HCT116 (cell line): ENCODE measurements around the gene P4HTM. TPM values are rescaled to one million over a fixed set of nuclear protein-coding genes. Genes with fewer than 3 reads are reported as not detected.
A peak's percentile ranks its signal among the peaks of the same experiment; 100 is the strongest.

Experiments used
- ATAC-seq: fragments of 200-7000 bp; cut with Tn5 transposase; 2 replicates; pipeline ENCODE4 v1.9.1; 2020; ENCODE audit warnings: mild to moderate bottlenecking, moderate library complexity
- BruUV-seq: library from RNA; stranded (reverse); fragments of 400-500 nt; replicated peaks from 2 replicates; lab custom pipeline; 2021; lab: Mats Ljungman, UMichigan
- CTCF ChIA-PET: fragments of 300-600 bp; sonication (Branson Sonifier 250); formaldehyde crosslinking; loops from one replicate; lab custom pipeline; 2021; ENCODE audit warnings: antibody characterized with exemption; lab: Charles Lee
- POLR2A ChIA-PET: fragments of 300-600, 350-600 bp; sonication (Branson Sonifier 250); formaldehyde crosslinking; loops from one replicate; lab custom pipeline; 2021; ENCODE audit warnings: antibody characterized with exemption; lab: Charles Lee
- RAD21 ChIA-PET, 2 experiments: fragments of 300-600 bp; sonication (Branson Sonifier 250); formaldehyde crosslinking; loops; one replicate each; lab custom pipeline; 2023; ENCODE audit warnings: low total read pairs in 2 of 2; ENCODE audit not compliant: uncharacterized antibody in 2 of 2, unreplicated experiment in 2 of 2, low non-redundant PET in 1 of 2; lab: Charles Lee
- DNase-seq: peaks from one replicate; pipeline ENCODE4 v3.0.0-alpha.2; 2010; ENCODE audit warnings: low read depth, low spot score
- H2AFZ ChIP-seq: fragments of 200-600 bp; shearing (Covaris generic), sonication (generic); 2 replicates; pipeline ENCODE4 v1.6.1; 2017; ENCODE audit warnings: low read depth, mixed run types, mixed read lengths, antibody characterized with exemption, low read length; ENCODE audit not compliant: poor library complexity, severe bottlenecking
- H3K27ac ChIP-seq: 2 replicates; pipeline ENCODE4 v1.5.1; 2012; ENCODE audit warnings: low read depth, low read length
- H3K27me3 ChIP-seq: fragments of 200-600 bp; sonication (generic); 2 replicates; pipeline ENCODE4 v1.6.1; 2016; ENCODE audit warnings: mixed run types, low read length, mixed read lengths; ENCODE audit not compliant: insufficient read depth
- H3K36me3 ChIP-seq, 2 experiments: fragments of 200-500 bp in 1 of 2; fragments of 200-600 bp in 1 of 2; sonication (Bioruptor generic) in 1 of 2; sonication (generic) in 1 of 2; 2 replicates each; pipeline versions ENCODE4 v1.5.1 to v1.6.1; 2014 to 2016; ENCODE audit warnings: low read length in 2 of 2, inconsistent platforms in 1 of 2, mixed read lengths in 1 of 2, mixed run types in 1 of 2; ENCODE audit not compliant: insufficient read depth in 2 of 2, control insufficient read depth in 1 of 2
- H3K4me1 ChIP-seq, 2 experiments: fragments of 200-600 bp in 1 of 2; sonication (generic) in 1 of 2; 2 replicates each; pipeline versions ENCODE4 v1.5.1 to v1.6.1; 2012 to 2017; ENCODE audit warnings: low read length in 2 of 2, inconsistent platforms in 1 of 2, mild to moderate bottlenecking in 1 of 2, mixed read lengths in 1 of 2, mixed run types in 1 of 2, moderate library complexity in 1 of 2; ENCODE audit not compliant: insufficient read depth in 2 of 2, control insufficient read depth in 1 of 2
- H3K4me2 ChIP-seq: fragments of 200-600 bp; sonication (generic); 2 replicates; pipeline ENCODE4 v1.6.1; 2017; ENCODE audit warnings: mixed run types, low read length, mixed read lengths
- H3K4me3 ChIP-seq, 2 experiments: fragments of 200-600 bp in 1 of 2; sonication (generic) in 1 of 2; replicated peaks in 1 of 2; 2 replicates each; pipeline ENCODE4 v1.5.1; 2011 to 2016; ENCODE audit warnings: low read length in 2 of 2, control low read depth in 1 of 2, low read depth in 1 of 2, mild to moderate bottlenecking in 1 of 2, mixed read lengths in 1 of 2, mixed run types in 1 of 2
- H3K79me2 ChIP-seq: fragments of 200-600 bp; sonication (generic); 2 replicates; pipeline ENCODE4 v1.6.1; 2017; ENCODE audit warnings: mild to moderate bottlenecking, mixed run types, low read length, moderate library complexity, mixed read lengths; ENCODE audit not compliant: insufficient read depth
- H3K9ac ChIP-seq: fragments of 200-600 bp; sonication (generic); 2 replicates; pipeline ENCODE4 v1.6.1; 2016; ENCODE audit warnings: low read length, mixed read lengths
- H3K9me2 ChIP-seq: fragments of 200-600 bp; sonication (generic), shearing (Covaris generic); 2 replicates; pipeline ENCODE4 v1.6.1; 2017; ENCODE audit warnings: mixed run types, mild to moderate bottlenecking, moderate library complexity; ENCODE audit not compliant: insufficient read depth
- H3K9me3 ChIP-seq, 2 experiments: fragments of 200-500 bp in 1 of 2; fragments of 200-600 bp in 1 of 2; sonication (Bioruptor generic) in 1 of 2; sonication (generic) in 1 of 2; 2 replicates each; pipeline ENCODE4 v1.6.1; 2014 to 2017; ENCODE audit warnings: low read length in 2 of 2, mixed read lengths in 2 of 2, inconsistent platforms in 1 of 2, low read depth in 1 of 2, mild to moderate bottlenecking in 1 of 2, mixed run types in 1 of 2, moderate library complexity in 1 of 2; ENCODE audit not compliant: control insufficient read depth in 1 of 2, insufficient read depth in 1 of 2
- H4K20me1 ChIP-seq: fragments of 200-600 bp; sonication (generic), shearing (Covaris generic); 2 replicates; pipeline ENCODE4 v1.6.1; 2017; ENCODE audit warnings: mixed run types, mild to moderate bottlenecking, moderate library complexity; ENCODE audit not compliant: insufficient read depth
- CBX3 ChIP-seq: IDR thresholded peaks from 2 replicates; pipeline ENCODE4 v1.6.1; 2012; ENCODE audit warnings: low read depth
- CEBPB ChIP-seq: IDR thresholded peaks from 2 replicates; pipeline ENCODE4 v1.6.1; 2012; ENCODE audit warnings: low read depth
- ELF1 ChIP-seq: IDR thresholded peaks from 2 replicates; pipeline ENCODE4 v1.6.1; 2012; ENCODE audit warnings: low read depth, borderline replicate concordance
- EZH2 ChIP-seq: fragments of 200-600 bp; sonication (generic); IDR thresholded peaks from 2 replicates; pipeline ENCODE4 v1.6.1; 2017; ENCODE audit warnings: antibody characterized with exemption, mixed run types
- EZH2phosphoT487 ChIP-seq: fragments of 200-600 bp; IDR thresholded peaks from 2 replicates; pipeline ENCODE4 v1.6.1; 2018; ENCODE audit warnings: antibody characterized with exemption, borderline replicate concordance
- REST ChIP-seq: IDR thresholded peaks from 2 replicates; pipeline ENCODE4 v1.6.1; 2012; ENCODE audit warnings: low read depth
- SRF ChIP-seq: IDR thresholded peaks from 2 replicates; pipeline ENCODE4 v1.6.1; 2012; ENCODE audit warnings: low read depth
- TCF7L2 ChIP-seq: IDR thresholded peaks from 2 replicates; pipeline ENCODE4 v1.7.0; 2011; ENCODE audit warnings: borderline replicate concordance, inconsistent platforms; ENCODE audit not compliant: insufficient read depth, insufficient read length; ENCODE audit errors: extremely low read depth
- intact Hi-C: fragments of 100-400 bp; cut with micrococcal nuclease; formaldehyde crosslinking; loops from 2 replicates; pipeline ENCODE4 v1.10.0; 2022
- total RNA-seq: library from RNA; stranded (reverse); gene quantifications from one replicate; pipeline ENCODE4 v1.2.1, GENCODE V29; 2021; ENCODE audit not compliant: unreplicated experiment

The P4HTM gene
- total RNA-seq, 1 experiment from 2014 or later: 60.5 TPM

- H4K20me1 ChIP-seq: no peaks in the 10 kb centered on the region; the same call in 1 of the 2 replicates
- intact Hi-C loops: loop anchor here (1.0 to 2.0 kb wide), 2 partner anchors 32 to 74 kb away; partner anchors contain the start of gene QRICH1
- no peak overlapping the region for H2AFZ ChIP-seq
- peak overlapping the region; percentile 99 for H3K9ac ChIP-seq
- peaks cover 13 to 33% of the 10 kb centered on the region in 2 experiments; a peak in 3 of 4 replicates for H3K36me3 ChIP-seq
- ChIA-PET POLR2A (interaction anchor here (0.6 to 5.3 kb wide), 11 partner anchors 8 to 463 kb away, joined by 3 to 52 read pairs (median 5); partner anchors contain the start of genes IMPDH2, P4HTM, PFKFB4 and QRICH1), RAD21 (interaction anchor here in 1 of 2 experiments (0.6 kb wide), 1 partner anchor 74 kb away, joined by 3 read pairs; the partner anchor contains the start of gene QRICH1), CTCF (interaction anchor here (1.7 to 3.5 kb wide), 6 partner anchors 12 to 150 kb away, joined by 5 to 29 read pairs (median 21); partner anchors contain the start of genes P4HTM, QRICH1 and WDR6)
- peak overlapping the region; percentile 90 for H3K4me2 ChIP-seq
- H3K9me2 ChIP-seq: no peaks in the 10 kb centered on the region
- peak overlapping the region; percentile 99 for H3K27ac ChIP-seq
- H3K9me3 ChIP-seq: no peaks in the 10 kb centered on the region
- TSS peak; percentile 69 for BruUV-seq
- H3K4me3 ChIP-seq: peak overlapping the region; percentile 80 to 98
- TF ChIP-seq ELF1 (no peak), EZH2 (no peak), CEBPB (no peak), REST (no peak), SRF (no peak), CBX3 (no peak), EZH2phosphoT487 (no peak), TCF7L2 (no peak)
- ATAC-seq (no peak), DNase-seq (no peak)
- H3K4me1 ChIP-seq: peaks cover 20 to 70% of the 10 kb centered on the region in 2 experiments
- H3K79me2 ChIP-seq: peaks cover 63% of the 10 kb centered on the region
- no peaks in the 10 kb centered on the region for H3K27me3 ChIP-seq
These were observed 30.5 kb downstream of the P4HTM start for GRCh38 chr3:49020330-49021212.
